Fibroblast of the conjunctiva (primary cell): ENCODE data around the gene ARHGEF11.

Experiments used
- DNase-seq: peaks from one replicate; pipeline ENCODE4 v3.0.0-alpha.2; 2010; ENCODE audit warnings: low read depth

ARHGEF11 gene

DNA sequence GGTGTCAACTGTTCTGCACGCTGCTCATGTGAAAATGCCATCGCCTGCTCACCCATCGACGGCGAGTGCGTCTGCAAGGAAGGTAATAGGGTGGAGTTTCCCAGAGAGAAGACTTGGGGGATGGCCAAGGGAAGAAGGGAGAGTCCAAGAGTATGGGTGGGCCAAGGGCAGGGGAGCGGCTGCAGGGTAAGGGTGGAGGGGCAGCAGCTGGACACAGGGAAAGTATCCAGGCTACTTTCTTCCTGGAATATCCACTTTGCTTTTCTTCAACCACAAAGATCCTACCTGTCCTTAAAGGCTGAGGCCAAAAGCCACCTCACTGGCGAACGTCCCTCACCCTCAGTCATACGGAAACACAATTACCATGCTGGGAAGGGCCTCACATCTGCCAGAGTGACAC lies 136.6 kb downstream of the ARHGEF11 start:
- DNase-seq, result no peak

GRCh38 chr1:156908541-156908940 lies 137.0 kb downstream of the ARHGEF11 start:
- DNase-seq, result no peak

DNA sequence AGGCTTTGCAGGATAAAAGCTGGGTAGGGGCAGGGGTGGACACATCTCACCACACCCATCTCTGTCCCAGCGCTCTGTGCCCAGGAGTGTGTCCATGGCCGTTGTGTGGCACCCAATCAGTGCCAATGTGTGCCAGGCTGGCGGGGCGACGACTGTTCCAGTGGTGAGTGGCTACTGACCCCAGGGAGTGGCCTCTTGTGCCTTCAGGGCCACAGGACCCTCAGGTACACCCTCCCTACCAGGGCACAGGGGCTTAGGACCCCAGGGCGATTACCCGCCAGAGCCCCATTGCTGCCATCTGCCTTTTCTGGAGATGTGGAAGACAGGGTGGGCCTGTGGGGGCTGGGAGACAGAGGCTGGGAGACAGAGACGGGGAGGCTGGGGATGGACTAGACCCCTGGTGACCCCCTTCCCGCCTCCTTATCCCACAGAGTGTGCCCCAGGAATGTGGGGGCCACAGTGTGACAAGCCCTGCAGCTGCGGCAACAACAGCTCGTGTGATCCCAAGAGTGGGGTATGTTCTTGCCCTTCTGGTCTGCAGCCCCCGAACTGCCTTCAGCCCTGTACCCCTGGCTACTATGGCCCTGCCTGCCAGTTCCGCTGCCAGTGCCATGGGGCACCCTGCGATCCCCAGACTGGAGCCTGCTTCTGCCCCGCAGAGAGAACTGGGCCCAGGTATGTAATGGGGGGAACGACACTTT lies 139.2 kb downstream of the ARHGEF11 start:
- no peak for DNase-seq

GRCh38 chr1:156905651-156906050 lies 139.9 kb downstream of the ARHGEF11 start:
- DNase-seq, result no peak

- no peak for DNase-seq
Observed at GRCh38 chr1:156905176-156905575, 140.4 kb downstream of the ARHGEF11 start.

GRCh38 chr1:156904187-156904959 lies 141.2 kb downstream of the ARHGEF11 start:
- DNase-seq, result no peak

DNA sequence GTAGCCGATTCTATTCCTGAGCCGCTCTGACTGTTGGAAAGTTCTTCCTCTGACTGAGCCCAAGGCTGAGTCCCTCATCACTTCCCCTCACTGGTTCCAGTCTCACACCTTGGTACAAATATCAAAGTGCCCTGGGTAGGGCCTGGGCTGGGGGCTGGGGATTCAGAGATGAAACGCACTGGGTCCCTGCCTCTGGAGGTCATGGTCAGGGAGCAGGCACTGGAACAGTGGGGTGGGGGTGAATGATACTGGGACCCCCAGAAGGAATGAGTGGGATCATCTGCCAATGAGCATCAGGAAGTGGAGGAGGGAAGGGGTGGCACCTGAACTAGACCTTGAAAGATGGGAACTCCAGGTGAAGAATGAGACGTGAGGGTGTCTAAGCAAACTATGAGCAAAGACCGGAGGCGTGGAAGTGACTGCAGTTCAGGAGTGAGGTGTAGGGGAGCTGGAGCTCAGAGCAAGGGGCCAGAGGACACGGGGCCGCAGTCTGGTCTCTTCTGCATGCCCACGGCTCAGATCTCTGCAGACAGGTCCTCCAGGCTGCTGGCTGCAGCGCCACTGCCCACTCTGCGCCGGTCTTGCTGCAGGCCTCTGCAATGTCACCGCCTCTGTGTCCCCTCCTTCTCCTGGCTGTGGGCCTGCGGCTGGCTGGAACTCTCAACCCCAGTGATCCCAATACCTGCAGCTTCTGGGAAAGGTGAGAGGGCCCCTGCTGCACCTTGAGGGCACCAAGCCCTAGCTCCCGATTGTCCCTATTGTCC lies 142.0 kb downstream of the ARHGEF11 start:
- no peak for DNase-seq

GRCh38 chr1:156901966-156902915 lies 143.3 kb downstream of the ARHGEF11 start:
- no peak for DNase-seq

- no peak for DNase-seq
Observed at GRCh38 chr1:156901590-156901900, 144.0 kb downstream of the ARHGEF11 start.

DNA sequence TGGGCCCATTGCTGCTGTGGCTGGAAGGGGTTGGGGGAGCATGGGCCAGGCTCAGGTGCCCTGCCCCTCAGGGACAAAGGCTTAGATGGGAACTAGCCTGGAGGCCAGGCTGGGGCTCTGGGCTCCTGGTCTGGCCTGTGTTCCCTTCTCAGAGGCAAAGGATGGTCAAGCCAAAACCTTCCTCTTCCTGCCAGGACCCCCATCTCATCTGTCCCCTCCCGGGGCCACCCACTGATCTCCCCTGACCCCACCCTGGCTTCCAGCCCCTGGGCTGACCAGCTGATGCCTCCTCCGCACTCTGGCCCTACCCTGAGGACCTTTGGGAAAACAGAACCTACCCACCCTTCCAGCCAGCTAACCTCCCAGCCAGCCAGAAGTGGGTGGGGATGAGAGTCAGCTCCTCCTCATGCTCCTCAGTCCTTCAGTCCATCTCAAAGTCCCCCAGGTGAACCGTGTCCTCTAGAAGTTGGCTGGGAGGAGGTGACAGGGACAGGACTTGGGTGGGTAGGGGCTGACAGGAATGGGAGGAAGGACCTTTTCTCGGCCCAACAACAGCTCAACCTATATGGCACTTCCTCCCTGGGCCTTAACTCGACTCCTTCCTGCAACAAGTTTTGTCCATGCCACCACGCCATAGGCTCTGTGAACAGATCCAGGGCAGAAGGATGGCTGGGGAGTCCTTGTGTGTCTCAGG lies 144.5 kb downstream of the ARHGEF11 start:
- DNase-seq, result no peak

- DNase-seq, result no peak
Observed at GRCh38 chr1:156899956-156900718, 145.4 kb downstream of the ARHGEF11 start.

DNA sequence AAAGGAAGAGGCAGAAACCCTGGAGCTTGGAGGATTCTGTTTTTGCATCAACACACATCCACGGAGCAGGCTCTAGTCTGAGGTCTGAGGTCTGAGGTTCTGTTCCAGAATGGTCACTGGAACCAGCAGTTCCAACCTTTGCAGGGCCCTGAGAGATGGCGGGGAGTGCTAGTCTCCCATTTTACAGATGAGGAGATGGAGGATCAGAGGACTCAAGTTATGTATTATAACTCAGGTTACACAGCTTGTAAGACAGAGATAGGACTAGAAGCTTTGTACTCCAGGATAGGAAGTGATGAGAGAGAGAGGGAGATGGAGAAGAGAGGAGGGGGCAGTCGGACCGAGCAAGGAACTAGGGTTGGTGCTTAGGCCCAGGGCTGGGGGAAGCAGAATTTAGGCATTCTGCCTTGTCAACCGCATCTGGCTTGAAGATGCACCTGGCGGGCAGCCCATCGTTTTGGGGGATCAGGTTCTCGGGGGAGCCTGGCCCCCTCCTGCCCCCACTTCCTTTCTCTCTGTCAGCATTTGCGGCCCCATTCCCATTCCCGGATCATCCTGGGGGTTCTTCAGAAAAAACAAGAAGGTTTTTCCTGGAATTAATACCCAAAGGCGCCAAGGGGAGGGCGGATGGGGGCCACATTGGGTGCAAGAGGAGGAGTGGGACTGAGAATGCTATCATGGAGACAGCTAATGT lies 146.4 kb downstream of the ARHGEF11 start:
- DNase-seq, result no peak

DNA sequence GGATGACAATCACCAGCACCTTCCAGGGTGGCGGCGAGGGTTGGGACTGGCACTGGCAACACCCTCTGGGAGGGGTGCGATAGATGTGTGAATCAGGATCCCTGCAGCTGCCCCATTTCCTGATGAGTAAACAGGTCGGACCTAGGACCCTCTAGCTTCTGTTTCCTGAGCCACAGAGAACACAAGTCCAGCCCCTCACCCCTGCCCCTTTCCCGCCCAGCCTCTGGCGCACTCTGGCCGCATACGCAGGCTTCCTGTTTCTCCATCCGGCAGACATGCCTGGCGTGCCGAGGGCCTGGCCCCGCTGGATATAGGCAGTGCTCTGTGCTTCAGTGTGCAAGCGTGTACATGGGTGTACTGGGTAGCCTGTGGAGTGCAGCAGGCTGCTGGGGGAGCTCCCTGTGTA lies 147.4 kb downstream of the ARHGEF11 start:
- no peak for DNase-seq

DNA sequence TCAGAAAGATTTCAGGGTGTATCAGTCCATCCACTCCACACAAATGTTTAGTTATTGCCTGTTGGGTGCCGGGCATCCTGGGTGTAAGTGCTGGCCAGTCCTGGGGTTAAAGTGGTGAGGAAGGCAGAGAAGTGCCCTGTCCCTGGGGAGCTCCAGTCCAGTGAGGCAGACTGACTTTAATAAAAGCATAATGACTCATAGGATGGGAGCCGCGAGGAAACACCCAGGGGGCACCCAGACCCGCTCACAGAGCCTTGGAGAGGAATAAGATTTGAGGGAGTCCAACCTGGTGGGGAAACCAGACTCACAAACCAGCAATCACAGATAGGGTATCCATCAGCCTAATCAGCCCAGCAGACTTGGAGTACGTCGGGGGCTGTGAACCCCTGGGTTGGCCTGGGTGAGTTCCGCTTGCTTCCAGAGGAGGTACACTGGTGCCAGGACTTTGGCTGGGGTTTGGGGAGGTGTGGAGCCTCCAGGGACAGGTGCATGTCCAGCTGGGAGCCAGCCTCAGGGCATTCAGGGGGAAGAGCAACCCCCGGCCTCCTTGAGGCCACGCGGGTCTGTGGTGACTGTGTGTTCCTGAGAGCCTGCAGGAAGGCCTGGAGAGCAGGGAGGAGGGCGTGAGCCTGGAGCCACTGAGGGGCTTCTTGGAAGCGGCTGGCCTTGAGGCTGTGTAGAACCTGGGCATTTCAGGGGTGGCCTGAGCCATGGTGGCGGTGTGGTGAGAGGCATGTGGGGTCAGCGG lies 148.3 kb downstream of the ARHGEF11 start:
- no peak for DNase-seq

- no peak for DNase-seq
Observed at GRCh38 chr1:156896490-156897033, 149.0 kb downstream of the ARHGEF11 start.

- no peak for DNase-seq
Observed at GRCh38 chr1:156895927-156896326, 149.6 kb downstream of the ARHGEF11 start.

DNA sequence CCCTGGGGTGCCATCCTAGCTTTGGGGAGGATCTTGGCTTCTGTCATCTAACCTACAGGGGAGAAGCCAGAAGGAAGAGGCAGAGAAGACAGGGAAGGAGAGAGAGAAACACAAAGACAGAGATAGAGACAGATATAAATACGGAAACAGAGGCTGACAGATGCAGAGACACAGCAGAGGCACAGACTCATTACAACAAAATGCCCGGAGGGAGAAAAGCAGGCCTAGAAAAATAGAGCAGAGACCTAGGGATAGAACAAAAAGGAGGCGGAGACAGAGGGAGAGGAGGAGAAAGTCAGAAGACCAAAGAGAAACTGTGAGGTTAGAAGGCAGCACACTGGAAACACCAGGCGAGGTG lies 150.1 kb downstream of the ARHGEF11 start:
- no peak for DNase-seq

GRCh38 chr1:156894711-156895454 lies 150.7 kb downstream of the ARHGEF11 start:
- no peak for DNase-seq
